Activated CD8-positive, alpha-beta memory T cell treated with anti-CD3 and anti-CD28 coated beads for 48 hours (primary cell): ENCODE results near the gene MYO3B.
A peak's percentile ranks its signal among the peaks of the same experiment; 100 is the strongest.
"Not testable (repeated sequence)": the region's sequence is repeated elsewhere in the genome, so short reads cannot be mapped to it uniquely, and the experiment has no call there.

Experiments used
- DNase-seq, 3 experiments: peaks; one replicate each; pipeline ENCODE4 v3.0.0-alpha.2; 2020; ENCODE audit warnings: low read depth in 2 of 3, low spot score in 2 of 3

Gene MYO3B

DNA sequence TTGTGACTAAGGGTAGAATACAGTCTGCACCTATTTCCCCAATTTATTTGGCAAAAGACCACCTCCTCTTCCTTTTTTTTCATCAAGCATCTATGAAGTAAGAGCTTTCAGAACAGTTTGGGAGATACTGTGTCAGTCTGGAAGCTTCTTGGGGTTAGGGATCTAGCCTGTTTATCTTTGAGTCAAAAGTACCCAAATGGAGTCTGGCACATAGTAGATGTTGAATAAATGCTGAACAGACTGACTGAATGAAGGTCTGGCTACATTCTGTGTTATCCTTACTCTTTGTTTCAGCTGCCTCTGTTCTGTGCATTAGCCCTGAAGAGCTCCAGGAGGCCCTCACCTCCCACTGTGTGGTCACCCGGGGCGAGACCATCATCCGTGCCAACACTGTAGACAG lies 223.2 kb downstream of the MYO3B start:
- DNase-seq = no peak

DNA sequence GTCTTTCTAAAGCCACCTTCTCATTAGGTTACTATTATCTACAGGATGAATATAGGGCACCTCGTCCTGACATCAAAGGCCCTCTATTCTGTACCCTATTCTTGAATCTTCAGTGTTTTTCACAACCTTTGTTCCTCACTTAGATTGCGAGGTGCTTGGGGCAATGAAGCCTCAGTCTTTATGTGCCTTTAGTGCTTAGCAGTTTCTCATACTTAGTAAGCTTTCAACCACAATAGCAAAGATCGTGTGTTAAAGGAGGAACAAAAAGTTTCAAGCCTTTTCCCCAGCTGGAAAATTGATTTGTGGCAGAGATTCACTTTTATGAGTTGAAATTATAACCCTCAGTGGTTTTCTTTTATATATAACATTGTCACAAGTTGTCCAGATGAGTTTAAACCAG lies 226.9 kb downstream of the MYO3B start:
- DNase-seq = no peak

DNA sequence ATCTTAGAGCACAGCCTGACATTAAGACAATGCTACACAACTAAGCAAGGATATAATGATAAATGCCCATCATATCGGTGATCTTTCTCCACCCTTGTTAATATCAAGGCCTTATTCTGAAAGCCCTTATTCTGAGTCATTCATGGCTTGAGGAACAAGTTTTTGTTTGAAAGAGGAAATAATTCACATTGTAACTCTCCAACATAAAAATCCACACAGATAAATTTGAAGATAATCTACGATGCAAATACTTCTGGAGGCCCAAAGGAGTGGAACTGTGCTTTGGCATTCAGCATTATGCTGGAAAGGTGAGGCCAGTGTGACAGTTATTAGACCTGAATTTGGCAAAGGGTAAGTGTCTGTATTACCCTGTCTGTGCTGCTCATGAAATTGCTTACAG lies 227.4 kb downstream of the MYO3B start:
- DNase-seq = no peak

DNA sequence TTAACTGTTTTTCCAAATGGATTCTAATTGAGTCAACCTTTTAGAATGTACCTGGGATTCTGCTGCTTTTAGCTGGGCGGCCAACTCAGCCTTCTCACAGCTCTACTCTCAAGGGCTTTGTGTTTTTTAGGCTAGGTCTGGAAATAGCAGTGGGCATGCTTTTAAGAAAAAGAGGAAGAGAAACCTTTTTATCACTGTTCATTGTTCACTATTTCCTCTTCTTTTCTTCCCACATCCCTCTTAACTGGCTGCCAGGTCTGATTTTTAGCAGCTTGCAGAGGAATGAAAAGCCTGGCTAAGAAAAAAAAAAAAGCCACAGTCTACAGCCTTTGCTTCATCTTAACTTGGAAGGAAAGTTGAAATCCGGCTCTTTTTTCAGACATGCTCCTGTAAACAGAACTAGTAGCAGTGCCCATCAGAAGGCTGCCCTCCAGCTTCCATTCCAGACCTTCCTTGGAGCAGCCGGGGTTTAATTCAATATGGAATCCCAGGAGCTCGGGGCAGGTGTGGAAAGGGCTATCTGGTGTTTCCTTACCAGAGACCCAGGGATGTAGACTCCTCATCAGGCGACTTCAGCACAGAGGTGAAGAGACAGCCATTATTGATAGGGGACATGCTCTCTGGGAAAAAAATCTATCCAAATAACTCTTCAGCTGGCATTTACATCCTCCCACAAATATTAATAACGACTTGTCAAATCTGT lies 230.7 kb downstream of the MYO3B start:
- DNase-seq = no peak

DNA sequence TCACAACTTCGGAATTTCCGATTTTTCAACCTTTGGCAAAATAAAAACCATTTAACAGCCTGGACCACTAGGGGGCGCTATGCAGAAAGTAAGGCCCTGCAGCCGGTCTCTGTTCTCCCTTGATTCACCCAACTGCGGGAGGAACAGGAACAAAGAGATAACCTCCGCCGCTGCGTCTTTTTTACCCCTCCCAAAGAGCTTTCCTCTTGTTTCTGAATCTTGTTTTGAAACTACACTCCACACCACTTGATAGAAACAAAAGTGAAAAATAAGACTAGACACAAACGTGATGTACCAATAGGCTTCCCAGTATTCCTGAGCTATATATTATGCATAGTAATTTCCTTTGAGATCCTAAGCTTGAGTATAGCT lies 231.2 kb downstream of the MYO3B start:
- peak; percentile 13 to 71 (median 48) for DNase-seq

DNA sequence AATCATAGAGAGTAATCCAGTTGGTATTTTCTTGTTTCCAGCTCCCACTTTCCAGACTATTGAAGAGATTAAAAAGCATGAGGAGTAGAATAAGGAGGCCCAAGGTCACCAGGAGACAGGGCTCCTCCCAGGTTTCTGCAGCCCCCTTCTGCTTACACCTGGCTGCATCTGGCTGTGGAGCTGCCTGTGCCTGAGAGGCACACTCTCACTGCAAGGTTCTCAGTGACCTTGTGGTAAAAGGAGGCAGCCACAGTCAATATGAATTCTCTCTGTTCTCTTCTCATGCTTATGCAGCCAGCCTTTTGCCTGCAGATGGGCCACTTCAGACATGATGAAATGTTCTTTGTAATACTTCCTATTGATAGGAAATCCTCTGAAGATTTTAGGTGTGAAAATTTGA lies 233.7 kb downstream of the MYO3B start:
- DNase-seq = no peak

DNA sequence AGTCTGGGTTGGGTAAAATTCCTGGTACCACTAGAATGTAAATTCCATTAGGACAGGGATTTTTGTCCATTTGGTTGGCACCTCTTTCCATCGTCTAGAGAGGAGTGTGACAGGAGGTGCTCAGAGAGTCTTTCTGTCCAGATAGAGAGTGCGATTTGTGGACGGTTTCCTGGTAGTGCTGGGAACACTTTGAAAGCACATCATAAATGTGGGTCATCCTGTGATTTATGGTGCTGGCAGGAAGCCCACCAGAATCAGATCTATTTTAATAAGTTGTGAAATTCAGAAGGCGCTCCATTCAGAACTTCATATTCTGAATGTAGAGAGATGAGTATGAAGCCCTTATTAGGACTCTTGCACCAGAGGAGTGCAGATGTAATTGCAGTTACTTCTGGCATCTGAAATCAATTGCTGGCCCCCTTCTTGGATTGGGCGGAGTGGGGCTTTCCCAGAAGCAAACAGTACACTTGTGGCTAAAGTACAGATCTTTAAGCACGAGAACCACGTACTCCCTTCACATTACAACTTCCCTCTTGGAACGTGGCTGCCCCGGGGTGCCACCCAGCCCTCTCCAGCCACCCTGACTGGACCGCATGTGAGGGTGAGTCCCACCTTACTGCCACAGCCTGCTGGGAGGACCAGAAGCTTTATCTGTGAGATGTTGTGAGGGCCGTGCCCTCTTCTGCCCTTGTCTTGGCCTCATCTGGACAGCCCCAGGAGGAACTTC lies 243.2 kb downstream of the MYO3B start:
- no peak for DNase-seq

DNA sequence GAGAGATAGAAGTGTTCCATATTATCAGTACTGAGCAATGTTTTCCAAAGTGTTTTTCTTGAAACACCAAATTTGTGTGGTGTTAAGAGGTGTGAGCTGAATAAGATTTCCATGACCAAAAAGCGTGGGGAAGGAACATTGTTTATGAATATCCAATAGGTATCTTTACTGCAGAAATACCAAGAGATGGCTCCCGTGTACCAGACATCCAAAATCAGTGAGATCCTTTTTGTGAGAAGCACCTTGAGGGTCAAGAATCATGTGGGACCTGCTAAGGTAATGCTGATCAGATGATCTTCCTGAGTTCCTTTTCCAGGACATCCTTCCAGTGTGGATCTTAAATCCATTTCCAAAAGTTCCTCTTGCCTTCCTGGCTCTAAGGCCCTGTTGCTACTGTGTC lies 246.0 kb downstream of the MYO3B start:
- DNase-seq = no peak

DNA sequence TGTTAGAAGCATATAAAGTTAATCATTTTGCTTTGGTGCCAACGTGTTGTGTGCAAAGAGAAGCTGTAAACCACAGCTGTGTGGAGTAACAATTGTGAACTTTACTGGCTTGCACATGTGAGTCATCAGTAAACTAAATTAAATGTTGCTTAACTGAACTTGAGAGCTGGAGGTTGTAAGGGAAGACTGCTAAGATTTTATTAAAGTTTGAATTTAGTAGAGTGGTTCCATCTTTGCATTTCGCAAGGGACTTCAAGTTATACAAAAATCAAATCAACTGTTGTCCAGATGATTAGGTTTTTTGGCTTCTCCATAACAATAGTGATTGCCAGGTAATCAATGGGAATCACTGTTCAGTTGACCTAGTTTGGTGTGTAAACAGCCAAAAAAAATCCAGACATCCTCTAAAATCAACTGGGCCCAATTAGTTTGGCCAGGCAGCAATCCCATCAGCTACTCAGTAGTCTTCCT lies 247.4 kb downstream of the MYO3B start:
- no peak for DNase-seq

DNA sequence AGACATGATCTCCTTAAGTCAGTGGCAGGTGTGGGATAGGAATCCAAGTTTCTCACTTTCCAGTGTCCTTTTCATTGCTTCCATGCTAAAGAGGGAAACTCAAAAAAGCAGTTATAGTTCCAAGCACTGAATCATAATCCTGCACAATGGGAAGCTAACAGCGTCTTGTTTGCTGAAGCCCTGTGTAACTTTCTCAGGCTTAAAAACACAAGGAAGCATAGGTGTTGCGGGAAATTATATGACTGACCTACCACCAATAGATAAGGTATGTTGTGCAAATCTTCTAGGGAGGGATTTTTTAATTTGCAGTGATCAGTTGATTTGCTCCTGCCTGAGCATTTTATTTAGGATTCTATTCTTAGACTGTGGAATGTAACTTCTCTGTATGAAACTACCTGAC lies 250.9 kb downstream of the MYO3B start:
- DNase-seq = no peak

DNA sequence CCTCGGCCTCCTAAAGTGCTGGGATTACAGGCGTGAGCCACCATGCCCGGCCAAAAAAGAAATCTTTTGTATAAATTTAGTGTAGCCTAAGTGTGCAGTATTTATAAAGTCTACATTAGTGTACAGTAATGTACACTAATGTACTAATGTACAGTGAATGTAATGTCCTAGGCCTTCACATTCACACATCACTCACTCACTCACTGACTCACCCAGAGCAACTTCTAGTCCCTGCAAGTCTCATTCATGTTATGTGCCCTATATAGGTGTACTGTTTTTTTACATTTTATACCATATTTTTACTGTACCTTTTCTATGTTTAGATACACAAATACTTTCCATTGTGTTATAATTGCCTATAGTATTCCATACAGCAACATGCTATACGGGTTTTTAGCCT lies 254.9 kb downstream of the MYO3B start:
- DNase-seq = no peak

DNA sequence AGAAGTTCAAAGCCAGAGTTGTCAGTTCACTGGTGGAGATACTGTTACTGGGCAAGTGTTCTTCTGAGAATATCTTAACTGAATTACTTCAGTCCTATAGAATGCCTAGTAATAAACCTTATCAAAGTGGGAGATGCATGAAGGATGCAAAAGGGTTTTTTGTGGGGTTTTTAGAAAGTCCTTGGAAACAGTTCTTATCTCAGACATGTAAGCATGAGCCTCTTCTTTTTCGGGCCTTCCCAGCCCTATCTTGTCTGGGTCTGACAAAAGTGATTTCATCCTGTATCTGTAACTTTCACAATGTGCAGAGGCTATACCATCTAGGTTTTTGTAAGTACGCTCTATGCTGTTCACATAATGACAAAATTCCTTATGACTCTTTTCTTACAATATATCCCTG lies 255.5 kb downstream of the MYO3B start:
- DNase-seq = no peak

DNA sequence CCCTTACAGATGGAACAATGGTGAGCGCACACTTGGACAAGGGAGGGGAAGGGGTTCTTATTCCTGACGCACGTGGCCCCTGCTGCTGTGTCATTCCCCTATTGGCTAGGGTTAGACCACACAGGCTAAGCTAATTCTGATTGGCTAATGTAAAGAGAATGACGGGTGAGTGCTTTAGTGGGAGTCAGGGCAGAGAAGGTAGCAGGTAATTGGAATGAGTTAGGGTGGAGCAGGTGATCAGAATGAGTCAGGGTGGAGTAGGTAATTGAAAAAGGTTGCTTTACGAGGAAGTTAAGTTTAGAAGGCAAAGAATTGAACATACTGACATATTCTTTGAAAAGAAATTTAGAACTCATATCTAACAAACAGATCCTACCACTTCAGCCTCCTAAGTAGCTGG lies 256.4 kb downstream of the MYO3B start:
- not testable (repeated sequence) for DNase-seq

DNA sequence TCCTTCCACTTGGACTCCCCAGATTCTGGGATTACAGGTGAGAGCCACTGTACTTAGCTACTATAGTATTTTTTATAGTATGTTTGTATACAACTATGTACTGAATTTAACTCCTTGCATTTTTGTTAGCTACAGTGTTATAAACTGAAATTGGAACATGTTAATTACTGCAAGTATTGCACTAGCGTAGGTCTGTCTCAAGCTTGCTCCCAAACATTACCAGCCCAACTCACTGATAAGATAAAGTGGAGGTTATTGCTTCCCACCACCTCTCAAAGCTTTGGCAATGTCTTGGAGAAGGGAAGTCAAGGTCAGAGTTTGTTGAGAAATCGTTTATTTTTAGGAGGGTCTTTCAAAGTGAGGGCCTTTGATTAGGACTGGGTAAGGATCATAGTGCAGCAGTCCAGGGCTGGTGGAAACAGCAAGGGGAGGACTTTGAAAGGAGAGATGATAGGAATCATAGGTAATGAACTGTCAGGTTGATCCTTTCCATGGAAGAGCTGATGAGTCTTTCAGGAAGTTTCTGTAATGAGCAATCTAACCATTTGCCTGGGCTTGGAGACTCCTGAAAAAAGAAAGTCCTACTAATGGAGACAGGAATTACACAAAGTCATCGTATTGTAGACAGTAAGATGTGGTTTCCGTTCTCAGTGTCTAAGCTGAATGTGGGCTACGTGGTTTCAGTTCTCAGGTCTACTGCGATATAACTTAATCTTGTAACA lies 257.1 kb downstream of the MYO3B start:
- no peak for DNase-seq

DNA sequence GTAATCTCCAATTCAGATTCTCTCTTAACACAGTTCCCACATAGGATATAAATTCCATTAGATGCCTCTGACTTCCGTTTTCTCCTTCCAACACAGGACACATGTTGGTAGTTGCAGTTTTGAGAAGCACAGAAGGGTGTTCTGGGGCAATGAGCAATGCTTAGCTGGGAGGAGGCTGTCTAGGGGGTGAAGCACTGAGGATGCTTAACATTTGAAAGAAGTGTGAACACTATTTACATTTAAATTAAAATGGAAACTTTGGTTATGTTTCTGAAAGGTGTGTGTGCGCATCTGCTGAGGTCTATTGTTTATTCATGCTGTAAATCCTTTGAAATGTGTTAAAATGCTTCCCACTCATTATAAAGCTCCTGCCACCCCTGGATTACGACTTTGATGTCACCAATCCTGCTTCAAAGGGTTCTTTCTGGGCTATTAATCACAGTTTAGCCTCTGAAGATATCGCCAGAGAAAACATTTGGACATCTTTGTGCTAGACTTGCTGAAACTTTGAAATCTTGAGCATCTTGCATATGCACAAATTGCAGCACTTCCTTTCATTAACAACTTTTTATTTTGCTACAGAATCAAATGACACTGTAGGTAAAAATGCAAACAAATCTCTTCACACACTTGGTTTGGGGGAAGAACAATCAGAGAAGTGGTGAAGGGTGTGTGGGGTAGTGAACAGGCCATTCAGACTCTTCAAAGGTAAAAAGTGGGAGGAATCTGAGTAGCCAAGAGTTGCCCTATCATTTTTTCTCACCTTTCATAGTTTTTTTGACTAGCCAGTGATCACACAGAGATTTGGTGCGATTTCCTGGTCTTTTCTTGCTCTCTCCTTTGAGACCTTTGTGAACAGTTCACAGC lies 258.4 kb downstream of the MYO3B start:
- DNase-seq = no peak

DNA sequence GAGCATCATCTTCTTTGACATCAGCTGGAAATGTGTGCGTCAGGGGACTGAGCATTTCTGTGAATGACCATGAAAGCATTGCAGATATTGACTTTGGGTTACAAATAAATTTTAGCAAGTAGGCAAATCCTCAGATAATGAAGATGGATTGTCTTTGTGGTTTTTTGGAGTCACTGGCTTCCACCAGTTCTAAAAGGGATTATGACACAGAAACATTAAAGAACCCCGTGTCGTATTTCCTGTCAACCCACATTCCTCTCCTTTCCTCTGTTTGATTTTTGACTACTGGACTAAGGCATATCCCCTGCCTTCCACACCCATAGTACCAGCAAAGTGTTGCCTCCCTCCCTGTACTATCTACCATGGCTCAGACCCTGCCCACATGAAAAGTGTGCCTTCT lies 268.1 kb downstream of the MYO3B start:
- DNase-seq = no peak

DNA sequence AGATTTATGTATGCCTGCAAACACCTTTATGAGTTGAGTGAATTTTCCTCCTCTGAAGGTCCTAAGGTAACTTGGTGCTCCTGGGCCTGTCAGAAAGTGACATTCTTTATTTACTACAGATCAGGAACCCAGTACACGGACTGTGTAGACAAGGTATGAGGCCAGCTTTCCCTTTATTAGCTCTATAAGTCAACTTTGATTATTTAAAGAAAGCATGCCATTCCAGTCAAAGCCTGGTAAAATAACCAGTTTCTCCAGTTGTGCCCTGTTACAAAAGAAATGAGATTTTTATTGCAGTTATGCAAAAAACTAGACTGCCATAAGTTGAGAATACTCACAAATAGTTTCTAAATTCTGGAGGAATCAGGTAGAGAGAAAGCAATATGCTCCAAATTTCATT lies 271.1 kb downstream of the MYO3B start:
- no peak for DNase-seq

DNA sequence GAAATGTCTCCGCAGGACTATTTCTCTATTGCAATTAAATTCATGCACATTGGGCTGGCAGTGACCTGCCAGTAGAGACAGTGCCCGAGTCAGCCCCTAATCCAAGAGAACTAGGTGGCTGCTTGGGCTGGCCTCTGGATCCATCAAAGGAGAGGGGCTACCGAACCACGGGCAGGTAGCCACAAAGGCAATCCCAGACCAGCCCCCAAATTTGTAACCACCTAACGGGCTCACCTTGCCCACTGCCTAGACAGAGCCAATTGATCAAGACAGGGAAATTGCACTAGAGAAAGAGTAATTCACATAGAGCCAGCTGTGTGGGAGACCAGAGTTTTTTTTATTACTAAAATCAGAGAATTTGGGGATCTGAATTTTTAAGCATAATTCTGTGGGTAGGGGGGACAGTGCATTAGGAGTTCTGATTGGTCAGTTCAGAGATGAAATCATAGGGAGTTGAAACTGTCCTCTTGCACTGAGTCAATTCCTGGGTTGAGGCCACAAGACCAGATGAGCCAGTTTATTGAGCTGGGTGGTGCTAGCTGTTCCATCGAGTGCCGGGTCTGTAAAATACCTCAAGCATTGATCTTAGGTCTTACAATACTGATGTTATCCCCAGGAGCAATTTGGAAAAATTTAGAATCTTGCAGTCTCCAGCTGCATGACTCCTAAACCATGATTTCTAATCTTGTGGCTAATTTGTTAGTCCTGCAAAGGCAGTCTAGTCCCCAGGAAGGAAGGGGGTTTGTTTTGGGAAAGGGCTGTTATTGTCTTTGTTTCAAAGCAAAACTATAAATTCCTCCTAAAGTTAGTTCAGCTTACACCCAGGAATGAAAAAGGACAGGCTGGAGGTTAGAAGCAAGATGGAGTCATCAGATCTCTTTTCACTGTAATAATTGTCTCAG lies 276.8 kb downstream of the MYO3B start:
- DNase-seq = no peak

DNA sequence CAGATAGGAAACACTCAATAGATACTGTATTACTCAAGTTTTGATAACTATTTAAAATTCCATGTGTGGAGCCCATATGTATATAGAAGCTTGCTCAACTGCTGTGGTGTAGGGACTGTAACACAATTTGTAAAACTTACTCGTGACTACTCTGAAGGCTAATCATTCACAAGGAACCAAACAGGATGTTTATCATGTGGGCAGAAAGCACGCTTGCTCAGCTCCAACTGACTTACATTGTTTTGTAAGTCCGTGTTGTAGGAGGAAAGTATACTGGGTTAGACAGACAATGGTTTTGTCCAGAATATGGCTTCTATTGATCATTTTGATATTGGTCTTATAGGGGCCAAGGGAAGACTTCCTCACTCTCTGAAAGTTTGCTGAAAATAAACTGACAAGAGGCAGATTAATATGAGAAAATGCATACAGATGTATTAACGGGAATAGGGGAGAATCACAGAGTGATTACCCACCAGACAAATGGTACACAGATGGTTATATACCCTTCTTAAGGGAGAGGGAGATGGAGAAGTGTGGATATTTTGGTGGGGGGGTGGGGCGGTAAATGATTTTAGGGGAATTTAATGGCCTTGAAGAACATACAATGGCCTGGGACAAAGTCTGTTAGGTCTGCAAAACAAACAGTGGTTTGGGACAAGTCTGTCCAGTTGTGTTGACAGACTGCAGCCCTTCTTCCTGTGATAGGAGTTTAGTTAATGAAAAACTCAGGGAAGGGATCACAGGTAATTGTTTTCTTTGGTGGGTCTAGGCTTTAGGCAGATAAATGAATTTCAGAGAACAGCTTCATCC lies 277.9 kb downstream of the MYO3B start:
- DNase-seq = no peak
